Measurements from ENCODE around the gene IZUMO1.
"Not testable (repeated sequence)": the region's sequence is repeated elsewhere in the genome, so short reads cannot be mapped to it uniquely, and the experiment has no call there.

IZUMO1 gene

GRCh38 chr19:48735031-48735615 lies 11.6 kb downstream of the IZUMO1 start:
- peak; percentile 81 for DNase-seq

- no peak for DNase-seq
Measured at GRCh38 chr19:48734625-48735024, 12.1 kb downstream of the IZUMO1 start.

- no peak for DNase-seq
Measured at GRCh38 chr19:48731452-48731851, 15.3 kb downstream of the IZUMO1 start.

GRCh38 chr19:48728911-48729664 lies 17.6 kb downstream of the IZUMO1 start:
- DNase-seq, result no peak

- DNase-seq, result no peak
Measured at GRCh38 chr19:48726556-48726955, 20.2 kb downstream of the IZUMO1 start.

- DNase-seq, result peak; percentile 45
Measured at GRCh38 chr19:48724796-48725753, 21.6 kb downstream of the IZUMO1 start.

- DNase-seq, result no peak
Measured at GRCh38 chr19:48722196-48722708, 24.5 kb downstream of the IZUMO1 start.

GRCh38 chr19:48720613-48721296 lies 26.0 kb downstream of the IZUMO1 start:
- peak; percentile 99 for DNase-seq

GRCh38 chr19:48720251-48720612 lies 26.5 kb downstream of the IZUMO1 start:
- DNase-seq, result no peak

- DNase-seq, result no peak
Measured at GRCh38 chr19:48719263-48720171, 27.2 kb downstream of the IZUMO1 start, which contains the start of gene MAMSTR. Gene MAMSTR (minus strand): TSS chr19:48719725. CDS start chr19:48719031, 694 bp downstream.

- DNase-seq, result no peak
Measured at GRCh38 chr19:48718711-48719231, 27.9 kb downstream of the IZUMO1 start.

GRCh38 chr19:48718106-48718505 lies 28.6 kb downstream of the IZUMO1 start:
- DNase-seq, result not testable (repeated sequence)

GRCh38 chr19:48716562-48717291 lies 30.0 kb downstream of the IZUMO1 start:
- DNase-seq, result peak; percentile 63

GRCh38 chr19:48715681-48716171 lies 31.0 kb downstream of the IZUMO1 start:
- no peak for DNase-seq

- no peak for DNase-seq
Measured at GRCh38 chr19:48714759-48715675, 31.7 kb downstream of the IZUMO1 start.

- DNase-seq, result peak; percentile 99
Measured at GRCh38 chr19:48713864-48714755, 32.6 kb downstream of the IZUMO1 start.

GRCh38 chr19:48713041-48713863 lies 33.5 kb downstream of the IZUMO1 start:
- no peak for DNase-seq

Data from NCI-H1105 treated with DMSO at 0.1 percent for 48 hours (cell line).